ENCODE measurements around the gene MEIOSIN. TPM values are rescaled to one million over a fixed set of nuclear protein-coding genes. Genes with fewer than 3 reads are reported as not detected.
"Not testable (repeated sequence)": the region's sequence is repeated elsewhere in the genome, so short reads cannot be mapped to it uniquely, and the experiment has no call there.

The MEIOSIN gene
- total RNA-seq, 1 experiment from 2014 or later, result 0.45 TPM

DNA sequence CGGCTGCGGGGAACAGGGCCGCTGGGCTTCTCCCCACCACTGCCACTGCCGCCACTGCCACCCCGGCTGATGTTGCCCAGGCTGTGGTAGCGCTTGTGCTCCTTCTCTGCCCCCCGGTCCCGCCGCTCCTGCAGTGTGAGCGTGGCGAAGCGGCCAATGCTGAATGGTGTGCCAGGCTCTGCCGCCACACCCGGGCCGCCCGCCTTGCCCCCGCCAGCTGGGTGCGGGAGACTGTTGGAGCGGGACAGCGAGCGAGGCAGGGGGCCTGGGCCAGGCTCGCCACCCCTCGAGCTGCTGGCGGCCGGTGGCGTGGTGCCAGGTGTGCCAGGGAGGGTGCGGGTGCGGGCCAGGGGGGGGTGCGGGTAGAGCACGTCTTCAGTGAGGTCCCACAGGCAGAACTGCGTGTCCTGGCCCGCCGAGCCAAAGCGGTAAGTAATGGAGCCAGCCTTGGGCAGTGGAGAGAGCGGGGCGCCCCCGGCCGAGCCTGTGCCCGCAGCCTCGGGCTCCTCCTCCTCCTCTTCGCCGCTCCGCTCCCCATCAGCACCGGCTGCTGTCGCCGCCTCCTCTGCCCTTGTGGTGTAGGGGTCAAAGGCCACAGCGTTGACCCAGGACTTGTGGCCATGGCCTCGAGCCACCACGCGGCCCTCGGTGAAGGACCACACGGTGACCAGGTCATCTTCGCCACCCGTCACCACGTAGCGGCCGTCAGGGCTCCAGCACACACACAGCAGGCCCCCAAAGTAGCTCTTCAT is 52.7 kb downstream of the MEIOSIN start:
- DNase-seq (ENCODE audit: low read depth, low spot score), result no peak
- in situ Hi-C loops (cut with HindIII; ENCODE audit: low pct_unique_long_range_greater_than_20kb, low sequenced_read_pairs), result no loop called here

DNA sequence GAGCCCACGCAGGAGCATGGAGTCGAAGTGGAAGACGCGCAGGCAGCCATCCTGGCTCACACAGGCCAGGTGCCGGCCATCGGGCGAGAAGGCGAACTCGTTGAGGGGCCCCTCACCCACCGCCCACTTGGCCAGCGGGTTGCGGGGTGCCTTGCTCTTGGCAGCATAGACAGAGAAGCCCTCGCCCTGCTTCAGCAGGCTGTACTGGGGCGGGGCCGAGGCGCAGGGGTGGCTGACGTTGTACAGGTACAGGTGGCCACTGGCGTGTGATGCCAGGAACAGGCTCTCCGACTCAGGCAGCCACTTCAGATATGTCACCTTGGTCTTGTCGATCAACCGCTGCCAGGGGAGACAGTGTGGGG is 53.3 kb downstream of the MEIOSIN start:
- in situ Hi-C loops (cut with HindIII; ENCODE audit: low pct_unique_long_range_greater_than_20kb, low sequenced_read_pairs), result no loop called here
- no peak for DNase-seq (ENCODE audit: low read depth, low spot score)

DNA sequence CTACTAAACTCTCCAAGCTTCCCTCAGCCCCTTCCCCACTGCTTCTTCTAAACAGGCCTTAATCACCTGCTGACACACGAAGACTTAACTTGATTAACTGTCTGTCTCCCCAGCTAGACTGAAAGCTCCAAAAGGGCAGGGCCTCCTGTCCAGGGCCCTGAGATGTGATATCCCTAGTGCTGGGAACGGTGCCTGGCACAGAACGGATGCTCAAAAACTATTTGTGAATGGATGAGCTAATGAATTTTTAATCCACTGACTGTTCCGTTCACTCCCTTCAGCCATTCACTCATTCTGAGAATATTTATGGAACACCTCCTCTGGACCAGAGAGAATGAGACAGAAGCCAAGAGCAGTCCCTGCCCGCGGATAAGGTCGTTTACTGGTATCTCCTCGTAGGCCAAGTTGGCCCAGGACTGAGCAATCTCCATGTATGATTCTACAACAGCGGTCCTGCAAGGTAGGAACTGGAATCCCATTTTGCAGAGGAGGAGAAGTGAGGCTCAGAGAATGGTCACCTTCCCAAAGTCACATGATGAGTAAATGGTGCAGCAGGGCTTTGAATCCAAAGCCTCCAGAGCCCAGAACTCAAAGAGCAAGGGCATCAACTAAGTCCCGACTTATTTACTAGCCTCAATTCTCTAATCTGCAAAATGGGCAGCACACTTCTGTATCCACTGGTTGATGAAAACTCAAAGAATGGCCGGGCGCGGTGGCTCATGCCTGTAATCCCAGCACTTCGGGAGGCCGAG is 56.0 kb downstream of the MEIOSIN start:
- in situ Hi-C loops (cut with HindIII; ENCODE audit: low pct_unique_long_range_greater_than_20kb, low sequenced_read_pairs), result no loop called here
- no peak for DNase-seq (ENCODE audit: low read depth, low spot score)

DNA sequence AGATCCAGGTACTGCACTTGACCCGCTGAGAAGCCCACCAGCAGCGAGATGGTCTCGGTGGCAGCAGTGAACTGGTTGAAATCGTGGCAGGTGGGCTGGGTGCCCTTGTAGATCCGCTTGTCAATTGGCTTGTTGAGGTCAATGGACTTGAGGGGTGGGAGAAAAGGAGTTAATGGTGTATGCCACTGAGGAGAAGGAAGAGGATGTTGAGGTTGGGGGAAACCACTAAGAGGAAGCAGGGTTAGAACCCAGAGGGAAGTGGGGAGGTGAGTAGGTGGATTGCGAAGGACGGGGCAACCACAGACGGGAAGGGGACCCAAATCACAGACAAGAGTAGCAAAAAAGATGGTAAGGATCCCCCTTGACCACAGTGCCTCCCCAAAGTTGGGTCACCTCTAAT is 57.7 kb downstream of the MEIOSIN start:
- no peak for DNase-seq (ENCODE audit: low read depth, low spot score)
- in situ Hi-C loops (cut with HindIII; ENCODE audit: low pct_unique_long_range_greater_than_20kb, low sequenced_read_pairs), result no loop called here

DNA sequence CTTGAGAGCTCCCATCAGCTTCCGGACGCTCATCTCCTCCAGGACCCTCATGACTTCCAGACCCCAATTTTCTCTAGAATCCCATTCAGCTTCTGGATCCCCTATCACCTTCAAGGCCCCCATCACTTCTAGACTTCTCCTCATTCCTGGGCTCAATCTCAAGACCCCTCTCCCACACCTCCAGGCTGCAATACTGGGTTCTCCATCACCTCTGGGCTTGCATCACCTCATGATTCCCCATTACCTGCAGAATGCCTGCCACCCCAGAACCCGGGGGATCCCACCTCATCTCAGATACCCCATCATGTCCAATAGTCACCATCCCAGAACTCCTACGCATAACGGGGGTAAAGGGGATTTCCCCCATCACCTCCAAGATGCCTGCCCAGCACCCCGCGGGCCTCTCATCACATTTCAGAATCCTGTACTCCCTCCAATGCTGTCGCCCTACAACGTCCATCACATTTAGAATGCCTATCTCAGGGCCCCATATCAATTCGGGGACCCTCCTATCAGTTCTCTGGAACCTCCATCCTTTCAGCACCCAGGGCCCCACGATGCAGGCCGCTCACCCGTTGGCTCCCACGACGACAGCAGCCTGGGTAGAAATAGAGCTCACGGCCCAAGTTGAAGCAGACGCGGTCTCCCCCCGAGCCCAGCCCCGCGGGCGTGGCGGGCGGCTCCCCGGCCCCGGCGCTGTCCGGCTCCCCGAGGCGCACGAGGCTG is 58.7 kb downstream of the MEIOSIN start:
- in situ Hi-C loops (cut with HindIII; ENCODE audit: low pct_unique_long_range_greater_than_20kb, low sequenced_read_pairs), result no loop called here
- DNase-seq (ENCODE audit: low read depth, low spot score), result no peak

DNA sequence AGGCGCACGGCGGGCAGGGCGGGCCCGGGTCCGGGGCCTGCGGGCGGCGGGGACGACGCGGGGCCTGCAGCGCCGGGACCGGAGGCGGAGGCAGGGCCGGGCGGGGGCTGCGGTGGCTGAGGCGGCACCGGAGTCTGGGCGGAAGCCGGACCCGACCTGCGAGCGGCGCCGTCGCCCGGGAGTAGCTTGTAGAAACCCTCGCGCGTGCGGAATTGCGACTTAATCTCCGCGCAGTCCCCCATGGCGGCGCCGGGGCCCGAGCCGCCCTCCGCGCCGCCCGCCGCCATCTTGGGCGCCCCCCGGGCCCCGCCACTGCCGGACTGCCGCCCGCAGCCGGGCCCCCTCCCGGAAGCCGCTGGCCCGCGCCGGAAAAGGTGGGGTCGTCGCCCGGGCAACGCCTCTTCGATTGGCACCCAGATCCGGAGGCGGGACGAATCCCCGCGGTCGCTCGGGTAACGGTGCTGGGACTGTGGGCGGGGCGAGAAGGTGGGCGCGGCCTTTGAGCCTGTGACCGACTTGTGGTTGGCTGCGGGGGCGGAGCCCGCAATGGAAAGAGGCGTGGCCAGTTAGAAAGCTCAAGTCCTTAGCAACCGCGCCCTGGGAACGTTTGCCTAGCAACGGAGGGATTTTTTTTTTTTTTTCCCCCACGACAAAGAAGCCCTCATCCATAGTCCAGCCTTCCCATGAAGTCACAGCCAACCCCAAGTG is 59.4 kb downstream of the MEIOSIN start, which contains the start of gene DMWD:
TSS of gene DMWD (minus strand) at position 376 of the 708 bp plus-strand sequence. CDS start at position 287, 89 bp downstream.
- in situ Hi-C loops (cut with HindIII; ENCODE audit: low pct_unique_long_range_greater_than_20kb, low sequenced_read_pairs), result no loop called here
- DNase-seq (ENCODE audit: low read depth, low spot score), result peak; percentile 98

DNA sequence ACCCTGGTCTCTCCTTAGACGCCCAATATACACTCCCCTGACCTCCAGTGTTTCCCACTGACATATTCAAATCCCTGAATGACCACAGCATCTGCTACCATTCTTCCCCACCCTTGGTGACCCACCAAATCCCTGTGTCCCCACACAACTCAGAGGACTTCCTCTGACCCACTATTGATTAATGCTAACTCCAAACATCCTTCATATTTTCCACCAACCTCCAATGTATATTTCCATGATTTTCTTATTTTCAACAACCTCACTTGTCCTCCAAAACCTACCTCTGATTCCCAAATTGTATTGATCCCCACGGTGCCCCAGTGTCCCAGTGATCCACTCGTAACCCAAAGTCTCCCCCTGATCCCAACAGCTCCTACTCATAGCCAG is 59.9 kb downstream of the MEIOSIN start:
- in situ Hi-C loops (cut with HindIII; ENCODE audit: low pct_unique_long_range_greater_than_20kb, low sequenced_read_pairs), result no loop called here
- DNase-seq (ENCODE audit: low read depth, low spot score), result no peak

DNA sequence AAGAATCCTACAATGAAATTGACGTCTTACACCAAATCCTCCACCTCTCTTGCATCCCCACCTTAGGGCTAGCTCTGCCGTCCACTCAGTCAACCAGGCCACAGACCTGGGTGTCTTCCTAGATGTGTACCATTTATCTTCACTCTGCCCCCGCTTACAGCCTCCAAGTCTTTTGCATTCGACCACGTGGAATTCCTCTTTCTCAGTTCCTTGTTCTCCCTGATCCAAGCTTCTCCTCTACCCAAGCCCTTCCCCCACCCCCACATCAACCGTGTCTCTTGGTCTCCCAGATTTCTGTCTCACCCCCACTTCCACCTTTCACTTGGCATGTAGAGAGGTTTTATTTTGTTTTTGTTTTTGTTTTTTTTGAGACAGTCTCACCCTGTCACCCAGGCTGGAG is 60.6 kb downstream of the MEIOSIN start:
- no peak for DNase-seq (ENCODE audit: low read depth, low spot score)
- in situ Hi-C loops (cut with HindIII; ENCODE audit: low pct_unique_long_range_greater_than_20kb, low sequenced_read_pairs), result no loop called here

DNA sequence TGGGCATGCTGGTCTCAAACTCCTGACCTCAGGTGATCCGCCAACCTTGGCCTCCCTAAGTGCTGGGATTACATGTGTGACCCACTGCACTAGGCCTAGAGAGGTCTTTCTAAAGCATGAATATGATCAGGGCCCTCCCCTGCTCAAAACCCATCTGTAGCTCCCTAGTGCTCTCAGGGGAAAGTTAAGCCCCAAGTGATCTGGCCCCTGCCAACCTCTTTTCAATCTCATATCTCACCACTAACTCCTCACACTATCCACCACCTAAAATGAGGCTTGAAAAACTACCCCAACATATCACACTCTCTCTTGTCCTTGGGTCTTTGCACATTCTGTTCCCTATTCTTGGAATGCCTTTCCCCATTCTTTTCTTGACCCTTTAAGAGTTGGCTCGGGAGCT is 61.4 kb downstream of the MEIOSIN start:
- no peak for DNase-seq (ENCODE audit: low read depth, low spot score)

DNA sequence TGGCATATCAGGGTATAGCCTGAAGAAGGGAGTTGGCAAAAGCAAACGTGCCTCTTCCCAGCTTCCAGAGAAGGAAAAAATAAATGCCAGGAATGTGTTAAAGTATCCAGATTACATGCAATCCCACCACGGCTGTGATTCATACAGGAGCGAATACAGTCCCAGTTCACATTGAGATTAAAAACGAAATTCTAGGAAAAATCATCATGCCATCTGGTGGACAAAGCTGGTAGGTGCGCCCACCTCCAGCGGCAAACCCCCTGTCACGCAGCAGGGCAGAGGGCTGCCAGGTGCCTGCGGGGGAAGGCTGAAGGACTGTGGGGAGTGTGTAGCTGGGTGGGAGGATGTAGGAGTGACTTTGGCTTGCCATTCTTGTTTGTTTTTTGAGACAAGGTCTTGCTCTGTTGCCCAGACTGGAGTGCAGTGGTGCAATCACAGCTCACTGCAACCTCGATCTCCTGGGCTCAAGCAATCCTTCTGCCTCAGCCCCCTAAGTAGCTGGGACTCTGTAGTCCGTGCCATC is 65.8 kb downstream of the MEIOSIN start:
- in situ Hi-C loops (cut with HindIII; ENCODE audit: low pct_unique_long_range_greater_than_20kb, low sequenced_read_pairs), result no loop called here

More for the DNA sequence above, 61.4 kb downstream of the MEIOSIN start:
- in situ Hi-C loops (cut with HindIII; ENCODE audit: low pct_unique_long_range_greater_than_20kb, low sequenced_read_pairs), result no loop called here

DNA sequence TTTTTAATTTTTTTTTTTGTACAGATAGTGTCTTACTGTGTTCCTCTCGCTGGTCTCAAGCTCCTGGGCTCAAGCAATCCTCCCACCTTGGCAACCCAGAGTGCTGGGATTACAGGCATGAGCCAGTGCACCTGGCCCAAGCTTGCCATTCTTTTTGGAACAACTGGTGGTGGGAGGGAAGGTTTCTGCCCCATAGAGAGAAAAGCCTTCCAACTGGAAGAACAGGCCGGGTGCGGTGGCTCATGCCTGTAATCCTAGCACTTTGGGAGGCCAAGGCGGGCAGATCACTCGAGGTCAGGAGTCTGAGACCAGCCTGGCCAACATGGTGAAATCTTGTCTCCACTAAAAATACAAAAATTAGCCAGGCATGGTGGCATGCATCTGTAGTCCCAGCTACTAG is 66.3 kb downstream of the MEIOSIN start:
- DNase-seq (ENCODE audit: low read depth, low spot score); in situ Hi-C loops (cut with HindIII; ENCODE audit: low pct_unique_long_range_greater_than_20kb, low sequenced_read_pairs): not testable (repeated sequence)

More for the DNA sequence above, 65.8 kb downstream of the MEIOSIN start:
- DNase-seq (ENCODE audit: low read depth, low spot score), result peak; percentile 75

DNA sequence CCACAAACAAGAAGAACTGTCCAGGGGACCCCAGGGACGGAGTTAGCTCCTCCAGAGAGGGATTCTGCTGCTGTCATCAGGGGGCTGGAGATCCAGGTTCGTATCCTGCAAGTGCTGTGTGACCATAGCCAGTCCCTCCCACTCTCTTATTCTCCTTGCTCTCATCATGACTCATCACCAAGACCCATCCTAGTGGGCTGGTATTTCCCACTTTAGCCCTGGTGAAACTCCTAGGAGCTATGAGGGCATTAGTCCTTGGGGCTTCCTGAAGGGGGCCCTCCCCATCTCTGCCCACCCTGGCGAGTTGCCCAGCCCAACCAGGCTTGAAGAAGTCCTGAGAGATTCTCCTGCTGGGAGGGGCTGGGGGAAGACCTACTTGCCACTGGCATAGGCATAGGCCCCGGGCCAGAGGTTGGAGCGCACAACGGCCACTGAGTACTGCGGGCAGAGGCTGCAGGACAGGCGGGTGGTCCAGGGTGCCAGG is 66.9 kb downstream of the MEIOSIN start:
- in situ Hi-C loops (cut with HindIII; ENCODE audit: low pct_unique_long_range_greater_than_20kb, low sequenced_read_pairs), result no loop called here
- no peak for DNase-seq (ENCODE audit: low read depth, low spot score)

DNA sequence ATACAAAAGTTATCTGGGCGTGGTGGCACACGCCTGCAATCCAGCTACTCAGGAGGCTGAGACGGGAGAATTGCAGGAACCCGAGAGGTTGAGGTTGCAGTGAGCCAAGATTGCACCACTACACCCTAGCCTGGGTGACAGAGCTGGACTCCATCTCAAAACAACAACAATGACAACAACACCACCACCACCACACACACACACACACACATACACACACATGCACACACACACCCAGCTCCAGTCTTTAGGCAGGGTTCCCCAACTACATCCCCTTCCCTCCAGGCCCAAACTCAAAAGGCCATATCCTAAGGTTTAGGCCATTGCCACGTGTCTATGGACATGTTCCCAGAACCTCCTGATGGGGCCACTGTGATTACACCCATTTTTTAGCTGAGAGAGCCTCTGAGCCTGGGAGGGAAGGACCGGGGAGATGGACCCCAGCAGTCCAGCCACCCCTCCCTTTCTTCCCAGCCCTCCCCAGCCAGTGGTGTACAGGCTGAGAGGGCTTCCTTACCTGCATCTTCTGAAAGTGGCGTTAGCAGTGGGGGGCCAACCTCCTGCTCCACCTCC is 68.5 kb downstream of the MEIOSIN start:
- no peak for DNase-seq (ENCODE audit: low read depth, low spot score)
- in situ Hi-C loops (cut with HindIII; ENCODE audit: low pct_unique_long_range_greater_than_20kb, low sequenced_read_pairs), result no loop called here

DNA sequence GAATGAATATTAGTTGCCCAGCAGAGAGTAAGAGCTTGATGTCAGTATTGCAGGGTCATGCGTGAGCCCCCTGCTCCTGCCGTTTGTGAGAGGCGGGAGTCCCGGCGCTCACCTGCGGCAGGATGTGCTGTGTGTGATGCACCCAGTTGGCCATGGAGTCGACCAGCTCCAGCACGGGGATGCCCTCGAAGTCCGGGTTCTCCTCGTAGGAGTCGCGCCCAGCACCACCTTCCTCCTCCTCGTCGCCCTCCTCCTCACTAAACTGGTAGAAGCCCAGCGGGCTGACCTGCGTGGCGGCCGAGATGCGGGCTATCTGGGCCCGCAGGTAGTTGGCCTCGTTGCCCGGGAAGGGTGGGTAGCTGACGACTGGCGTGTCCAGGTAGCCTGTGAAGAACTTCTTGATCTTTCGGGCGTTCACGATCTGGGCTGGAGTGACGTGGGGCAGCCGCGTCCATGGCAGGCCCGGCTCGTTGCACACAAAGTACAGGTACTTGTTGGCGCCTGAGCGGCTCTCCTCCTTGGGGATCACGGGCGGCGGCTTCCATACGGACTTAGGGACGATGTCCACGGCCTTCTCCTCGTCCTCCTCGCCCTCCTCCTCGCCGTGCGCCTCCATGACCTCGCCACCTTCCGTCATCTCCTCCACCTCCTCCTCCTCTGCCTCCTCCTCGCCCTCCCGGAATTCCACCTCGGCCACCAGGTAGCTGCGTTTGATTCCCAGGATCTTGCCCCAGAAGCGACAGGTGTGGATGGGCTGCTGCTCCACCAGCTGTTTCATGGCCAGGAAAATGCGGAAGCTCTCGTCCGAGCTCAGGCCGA is 71.1 kb downstream of the MEIOSIN start:
- no peak for DNase-seq (ENCODE audit: low read depth, low spot score)
- in situ Hi-C loops (cut with HindIII; ENCODE audit: low pct_unique_long_range_greater_than_20kb, low sequenced_read_pairs), result no loop called here

DNA sequence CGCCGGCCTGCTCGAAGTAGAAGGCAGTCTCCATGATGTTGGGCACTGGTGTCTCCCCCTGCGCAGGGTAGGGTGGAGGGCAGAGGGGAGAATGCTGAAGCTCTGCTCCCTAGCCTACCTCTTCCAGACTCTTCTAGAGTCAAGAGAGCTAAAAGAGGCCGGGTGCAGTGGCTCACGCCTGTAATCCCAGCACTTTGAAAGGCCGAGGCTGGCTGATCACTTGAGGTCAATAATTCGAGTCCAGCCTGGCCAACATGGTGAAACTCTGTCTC is 71.7 kb downstream of the MEIOSIN start:
- no peak for DNase-seq (ENCODE audit: low read depth, low spot score)
- in situ Hi-C loops (cut with HindIII; ENCODE audit: low pct_unique_long_range_greater_than_20kb, low sequenced_read_pairs), result no loop called here

DNA sequence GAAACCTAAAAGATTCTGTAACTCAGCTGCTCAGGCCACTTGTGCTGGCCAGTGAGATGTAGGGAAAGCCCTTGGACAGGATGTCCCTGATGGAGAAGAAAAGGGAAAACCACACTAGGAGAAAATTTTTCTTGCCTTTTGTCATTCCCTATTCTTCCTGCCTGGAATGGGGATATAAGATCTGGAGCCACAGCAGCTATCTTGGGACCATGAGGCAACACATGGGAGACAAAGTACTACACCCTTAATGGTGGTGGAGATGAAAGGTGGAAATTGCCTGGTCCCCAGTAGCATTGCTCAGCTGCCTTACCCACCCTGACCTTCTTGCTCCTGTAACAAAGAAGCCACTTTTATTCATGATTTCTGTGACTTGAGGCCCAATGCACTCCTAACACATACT is 72.5 kb downstream of the MEIOSIN start:
- DNase-seq (ENCODE audit: low read depth, low spot score), result no peak
- in situ Hi-C loops (cut with HindIII; ENCODE audit: low pct_unique_long_range_greater_than_20kb, low sequenced_read_pairs), result no loop called here
